Effector CD8-positive, alpha-beta T cell (primary cell): ENCODE measurements around the gene TBX21.
"Not testable (repeated sequence)": the region's sequence is repeated elsewhere in the genome, so short reads cannot be mapped to it uniquely, and the experiment has no call there.

Experiments used
- DNase-seq: peaks from one replicate; lab custom pipeline; 2025; lab: John Stamatoyannopoulos, UW

Gene TBX21

DNA sequence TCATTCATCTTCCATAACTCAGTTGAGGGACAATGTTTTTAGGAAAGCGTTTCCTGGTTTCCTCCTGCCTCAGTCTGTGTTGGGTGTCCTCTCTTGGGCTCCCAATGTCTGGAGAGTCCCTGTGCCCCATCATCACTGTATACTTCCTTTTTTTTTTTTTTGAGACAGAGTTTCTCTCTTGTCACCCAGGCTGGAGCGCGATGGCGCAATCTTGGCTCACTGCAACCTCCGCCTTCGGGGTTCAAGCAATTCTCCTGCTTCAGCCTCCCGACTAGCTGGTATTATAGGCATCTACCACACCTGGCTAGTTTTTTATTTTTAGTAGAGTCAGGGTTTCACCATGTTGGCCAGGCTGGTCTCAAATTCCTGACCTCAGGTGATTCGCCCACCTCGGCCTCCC lies 40.6 kb downstream of the TBX21 start:
- not testable (repeated sequence) for DNase-seq

- DNase-seq = no peak
Measured at GRCh38 chr17:47774331-47774730, 41.3 kb downstream of the TBX21 start.

DNA sequence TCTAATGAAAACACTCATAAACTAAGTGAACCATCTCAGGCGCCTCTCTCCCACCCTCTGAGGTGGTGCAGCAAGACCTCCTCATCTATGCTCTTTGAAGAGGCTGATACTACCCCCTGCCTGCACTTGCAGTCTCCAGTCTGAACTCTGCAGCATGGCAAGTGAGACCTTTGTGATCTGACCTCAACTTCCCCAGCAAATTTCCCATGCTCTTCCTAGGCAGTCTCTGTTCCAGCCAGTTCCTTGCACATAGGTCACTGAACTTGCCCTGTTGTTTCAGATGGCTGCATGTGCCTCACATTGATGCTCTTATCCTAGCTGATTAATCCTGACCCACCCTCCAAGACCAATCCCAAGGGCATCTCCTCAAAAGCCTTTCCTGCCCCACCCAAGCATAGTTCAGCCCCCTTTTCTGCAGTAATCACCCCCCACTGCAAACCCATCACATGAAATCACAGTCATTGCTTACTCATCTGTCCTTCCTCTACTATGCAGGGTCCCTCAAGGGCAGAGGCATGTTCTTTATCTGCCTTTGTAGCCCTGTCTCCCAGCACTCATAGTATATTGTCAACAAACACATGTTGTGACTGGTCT lies 42.0 kb downstream of the TBX21 start:
- no peak for DNase-seq

DNA sequence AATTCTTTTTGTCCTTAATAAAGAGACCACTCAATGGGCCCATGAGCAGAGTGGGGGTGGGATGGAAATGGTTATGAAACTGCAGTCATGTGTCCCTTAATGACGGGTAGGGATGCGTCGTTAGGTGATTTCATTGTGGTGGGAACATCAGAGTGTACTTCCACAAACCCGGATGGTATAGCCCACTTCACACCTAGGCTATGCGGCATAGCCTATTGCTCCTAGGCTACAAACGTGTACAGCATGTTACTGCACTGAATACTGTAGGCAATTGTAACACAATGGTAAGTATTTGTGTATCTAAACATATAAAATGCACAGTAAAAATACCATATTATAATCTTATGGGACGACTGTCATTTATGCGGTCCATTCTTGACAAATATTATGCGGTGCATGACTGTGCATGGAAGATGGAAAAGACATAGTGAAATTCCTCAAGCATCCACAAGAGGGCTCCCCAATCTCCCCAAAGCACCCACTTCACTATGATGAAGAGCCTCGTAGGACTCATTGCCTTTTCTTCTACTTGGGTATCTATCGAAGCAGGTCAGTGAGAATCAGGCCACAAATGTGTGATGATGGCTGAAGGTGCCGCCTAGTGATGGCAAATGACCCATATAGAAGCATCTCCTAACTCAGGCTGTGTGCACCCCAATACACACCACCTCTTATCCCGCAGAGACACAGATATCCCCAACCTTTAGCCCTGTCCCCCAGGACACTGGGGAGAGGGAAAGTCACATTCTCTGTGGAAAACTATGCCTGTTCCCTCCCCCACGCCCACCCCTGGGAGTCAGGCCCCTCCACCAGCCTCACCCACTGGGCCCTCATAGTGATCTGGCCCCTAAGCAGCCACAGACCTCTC lies 43.5 kb downstream of the TBX21 start:
- no peak for DNase-seq

DNA sequence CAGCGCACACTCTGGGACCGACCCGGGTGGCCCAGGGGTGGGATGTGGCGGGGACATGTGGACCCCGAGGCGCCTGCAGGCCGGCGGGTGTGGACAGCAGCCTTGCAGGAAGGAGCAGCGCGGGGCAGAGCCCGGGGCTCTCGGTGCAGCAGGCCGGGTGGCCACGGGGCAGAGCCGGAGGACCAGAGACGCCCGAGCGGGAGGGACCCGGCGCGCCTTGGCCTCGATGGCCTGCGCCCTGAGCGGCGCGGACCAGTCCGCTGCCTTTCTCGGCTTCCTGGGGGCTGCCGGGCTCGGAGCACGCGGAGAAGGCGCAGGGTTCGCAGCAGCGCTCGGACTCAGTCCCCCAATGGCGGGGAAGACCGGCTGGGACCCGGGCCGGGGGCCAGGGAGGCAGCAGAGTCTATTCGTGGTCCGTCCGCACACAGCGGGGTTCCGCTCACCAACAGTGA lies 45.2 kb downstream of the TBX21 start:
- DNase-seq = no peak

DNA sequence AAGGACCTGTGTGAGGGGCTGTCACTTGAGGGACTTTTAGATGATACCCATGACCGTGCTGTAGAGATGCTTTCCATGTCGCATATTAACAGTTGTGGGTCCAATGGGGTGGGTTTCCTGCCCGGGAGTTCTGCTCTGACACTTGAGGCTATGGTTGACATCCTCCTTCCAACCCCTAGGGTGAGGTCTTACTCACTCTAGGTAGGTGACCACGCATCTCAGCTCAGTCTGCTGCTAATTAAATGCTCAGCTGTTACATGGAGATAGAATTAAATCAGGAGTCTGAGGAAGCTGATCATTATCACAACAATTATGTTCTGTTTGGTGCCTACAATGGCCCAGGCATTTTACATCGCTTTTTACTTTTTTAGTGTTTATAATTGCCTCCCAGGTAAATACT lies 48.4 kb downstream of the TBX21 start:
- no peak for DNase-seq

- DNase-seq = no peak
Measured at GRCh38 chr17:47785538-47786123, 52.6 kb downstream of the TBX21 start.

DNA sequence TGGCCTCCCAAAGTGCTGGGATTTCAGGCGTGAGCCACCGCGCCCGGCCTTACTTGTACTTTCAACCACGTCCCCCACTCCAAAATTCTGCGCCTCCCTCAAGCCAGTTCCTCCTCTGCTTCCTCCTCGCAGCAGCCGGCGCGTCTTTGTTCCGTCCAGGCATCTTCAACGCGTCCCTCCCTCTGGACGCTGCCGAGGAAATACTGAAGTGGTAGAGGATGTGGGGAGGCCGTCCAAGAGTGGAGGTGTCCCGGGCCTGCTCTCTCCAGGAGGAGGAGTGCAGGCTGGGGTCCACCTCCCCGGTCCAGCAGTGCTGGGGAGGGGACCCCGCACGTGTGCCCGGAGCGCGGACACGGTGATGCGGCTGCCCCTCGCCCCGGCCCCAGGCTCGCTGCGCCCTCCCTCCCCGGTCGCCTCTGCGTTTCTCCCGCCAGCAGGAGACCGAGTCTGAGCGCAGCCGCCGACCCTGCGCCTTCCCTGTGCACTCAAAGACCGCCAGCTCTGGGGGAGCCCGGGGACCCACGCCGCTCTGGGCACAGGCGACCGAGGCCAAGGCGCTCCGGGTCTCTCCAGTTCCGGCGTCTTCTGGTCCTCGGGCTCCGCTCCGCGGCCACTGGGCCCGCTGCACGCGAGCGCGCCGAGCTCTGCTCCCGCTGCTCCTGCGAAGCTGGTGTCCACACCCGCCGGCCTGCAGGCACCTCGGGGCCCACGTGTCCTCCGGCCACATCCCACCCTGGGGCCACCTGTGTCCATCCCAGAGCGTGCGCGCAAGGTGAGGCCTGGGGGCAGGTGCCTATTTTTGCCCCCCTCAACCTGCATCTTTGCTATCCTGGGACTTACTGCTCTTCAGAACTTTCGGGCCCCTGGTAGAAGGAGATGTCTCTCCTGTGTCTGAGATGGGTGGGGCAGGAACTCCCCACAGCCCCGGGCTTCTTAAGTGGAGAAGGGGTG lies 56.9 kb downstream of the TBX21 start:
- DNase-seq = no peak

GRCh38 chr17:47791025-47791424 lies 58.0 kb downstream of the TBX21 start:
- DNase-seq = no peak

- DNase-seq = no peak
Measured at GRCh38 chr17:47792457-47792856, 59.4 kb downstream of the TBX21 start.

DNA sequence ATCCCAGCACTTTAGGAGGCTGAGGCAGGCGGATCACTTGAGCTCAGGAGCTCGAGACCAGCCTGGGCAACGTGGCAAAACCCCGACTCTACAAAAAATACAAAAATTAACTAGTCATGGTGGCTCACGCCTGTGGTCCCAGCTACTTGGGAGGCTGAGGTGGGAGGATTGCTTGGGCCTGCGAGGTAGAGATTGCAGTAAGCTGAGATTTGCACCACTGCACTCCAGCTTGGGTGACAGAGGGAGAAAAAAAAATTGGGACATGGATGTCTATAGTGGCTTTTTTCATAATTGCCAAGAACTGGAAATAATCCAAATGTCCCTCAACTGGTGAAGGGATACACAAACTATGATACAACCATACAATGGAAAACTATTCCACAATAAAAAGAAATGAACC lies 59.9 kb downstream of the TBX21 start:
- no peak for DNase-seq
